ENCODE data around the gene SAMD14.

DNA sequence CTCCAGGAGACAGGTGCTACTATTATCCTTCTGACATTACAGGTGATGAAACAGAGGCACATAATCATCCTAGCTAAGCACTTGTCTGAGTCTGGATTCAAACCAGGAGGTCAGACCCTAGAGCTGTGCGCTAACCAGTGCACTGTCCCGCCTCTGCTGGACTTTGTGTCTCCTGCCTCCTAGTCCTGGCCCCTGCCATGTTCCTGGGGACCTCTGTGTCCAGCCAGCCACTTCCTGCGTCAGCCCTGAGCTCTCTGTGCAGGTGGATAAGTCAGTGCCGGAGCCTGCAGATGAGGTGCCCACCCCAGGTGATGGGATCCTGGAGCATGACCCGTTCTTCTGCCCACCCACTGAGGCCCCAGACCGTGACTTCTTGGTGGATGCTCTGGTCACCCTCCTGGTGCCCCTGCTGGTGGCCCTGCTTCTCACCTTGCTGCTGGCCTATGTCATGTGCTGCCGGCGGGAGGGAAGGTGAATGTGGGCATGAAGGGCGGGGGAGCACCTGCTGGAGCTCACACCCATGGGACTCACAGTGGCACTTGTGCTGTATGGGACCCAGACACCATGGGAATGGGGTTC is 40.0 kb upstream of the SAMD14 start:
- no peak for TF ChIP-seq CTCF (conservative IDR thresholded peaks at IDR 0.05 in 1 of 2, IDR thresholded peaks at IDR 0.05 in 1 of 2; ENCODE audit: low read depth in 1 of 2, low read length in 2 of 2)
- no peak for TF ChIP-seq EZH2 (IDR thresholded peaks at IDR 0.05; ENCODE audit: low read length, missing control alignments)
